DND-41 (cell line): Measurements from ENCODE around the gene PRLH.

Experiments
- ATAC-seq: fragments of 200-7000 bp; cut with Tn5 transposase; 3 replicates; pipeline ENCODE4 v1.9.1; 2021; ENCODE audit warnings: low read depth; ENCODE audit not compliant: insufficient read depth
- DNase-seq: peaks from one replicate; pipeline ENCODE4 v3.0.0-alpha.2; 2020
- H2AFZ ChIP-seq: 2 replicates; pipeline ENCODE4 v1.6.0; 2012; ENCODE audit warnings: low read depth, low read length
- H3K27ac ChIP-seq: 2 replicates; pipeline ENCODE4 v1.5.1; 2012; ENCODE audit warnings: low read length, inconsistent platforms
- H3K27me3 ChIP-seq: fragments of 200-600 bp; sonication (generic); 2 replicates; pipeline ENCODE4 v1.6.0; 2012; ENCODE audit warnings: low read length, mild to moderate bottlenecking, inconsistent platforms; ENCODE audit not compliant: insufficient read depth, poor library complexity
- H3K36me3 ChIP-seq: 2 replicates; pipeline ENCODE4 v1.5.1; 2012; ENCODE audit warnings: low read length, inconsistent platforms; ENCODE audit not compliant: insufficient read depth
- H3K4me1 ChIP-seq: 2 replicates; pipeline ENCODE4 v1.5.1; 2012; ENCODE audit warnings: mild to moderate bottlenecking, low read length; ENCODE audit not compliant: insufficient read depth
- H3K4me2 ChIP-seq: 2 replicates; pipeline ENCODE4 v1.6.0; 2012; ENCODE audit warnings: mild to moderate bottlenecking, moderate library complexity, low read length, inconsistent platforms; ENCODE audit not compliant: insufficient read depth
- H3K4me3 ChIP-seq, 2 experiments: fragments of 200-600 bp in 1 of 2; shearing (Covaris generic) in 1 of 2; 2 replicates each; pipeline ENCODE4 v1.5.1; 2012 to 2016; ENCODE audit warnings: inconsistent platforms in 2 of 2, low read length in 2 of 2, mild to moderate bottlenecking in 2 of 2, low read depth in 1 of 2, moderate library complexity in 1 of 2
- H3K79me2 ChIP-seq: 2 replicates; pipeline ENCODE4 v1.6.0; 2012; ENCODE audit warnings: low read length, inconsistent platforms; ENCODE audit not compliant: insufficient read depth
- H3K9ac ChIP-seq: 2 replicates; pipeline ENCODE4 v1.6.0; 2012; ENCODE audit warnings: low read depth, mild to moderate bottlenecking, inconsistent platforms, low read length, moderate library complexity
- H3K9me3 ChIP-seq: 2 replicates; pipeline ENCODE4 v1.5.1; 2012; ENCODE audit warnings: low read length, moderate library complexity, mild to moderate bottlenecking, inconsistent platforms; ENCODE audit not compliant: insufficient read depth, severe bottlenecking
- H4K20me1 ChIP-seq: 2 replicates; pipeline ENCODE4 v1.6.0; 2012; ENCODE audit warnings: low read length; ENCODE audit not compliant: insufficient read depth
- CTCF ChIP-seq: IDR thresholded peaks from 2 replicates; pipeline ENCODE4 v1.5.1; 2012; ENCODE audit warnings: borderline replicate concordance, low read length, moderate library complexity, mild to moderate bottlenecking; ENCODE audit not compliant: poor library complexity, severe bottlenecking; ENCODE audit errors: extremely low read depth
- EZH2 ChIP-seq: IDR thresholded peaks from 3 replicates; pipeline ENCODE4 v1.6.1; 2012; ENCODE audit warnings: borderline replicate concordance, low read depth, mild to moderate bottlenecking, moderate library complexity, low read length, inconsistent platforms; ENCODE audit not compliant: severe bottlenecking

PRLH gene

GRCh38 chr2:237574467-237574866 lies 8.1 kb downstream of the PRLH start:
- no peaks in the 10 kb centered on the region for H3K4me1 ChIP-seq

GRCh38 chr2:237574894-237575868 lies 8.8 kb downstream of the PRLH start:
- Histone ChIP-seq H2AFZ (no peak overlapping the region), H4K20me1 (no peaks in the 10 kb centered on the region), H3K27ac (no peak overlapping the region), H3K27me3 (no peaks in the 10 kb centered on the region), H3K79me2 (no peaks in the 10 kb centered on the region), H3K9me3 (no peaks in the 10 kb centered on the region), H3K4me2 (no peak overlapping the region), H3K9ac (no peak overlapping the region), H3K4me3 (no peak overlapping the region), H3K4me1 (no peaks in the 10 kb centered on the region), H3K36me3 (no peaks in the 10 kb centered on the region)
- no peak for TF ChIP-seq EZH2
- no peak for TF ChIP-seq CTCF
- ATAC-seq = no peak
- DNase-seq = no peak

More at GRCh38 chr2:237574467-237574866, 8.1 kb downstream of the PRLH start:
- Histone ChIP-seq H3K4me3 (no peak overlapping the region), H4K20me1 (no peaks in the 10 kb centered on the region), H3K79me2 (no peaks in the 10 kb centered on the region), H2AFZ (no peak overlapping the region), H3K9ac (no peak overlapping the region), H3K27ac (no peak overlapping the region), H3K4me2 (no peak overlapping the region), H3K36me3 (no peaks in the 10 kb centered on the region), H3K9me3 (no peaks in the 10 kb centered on the region), H3K27me3 (no peaks in the 10 kb centered on the region)
- TF ChIP-seq EZH2 (no peak), CTCF (no peak)
- ATAC-seq (no peak), DNase-seq (no peak)

- no peak for DNase-seq
- no peak overlapping the region for H3K27ac ChIP-seq
- no peak overlapping the region for H3K4me3 ChIP-seq
- no peak overlapping the region for H3K4me2 ChIP-seq
- no peaks in the 10 kb centered on the region for H3K36me3 ChIP-seq
- ATAC-seq = no peak
- TF ChIP-seq CTCF (no peak), EZH2 (no peak)
- H3K4me1 ChIP-seq = no peaks in the 10 kb centered on the region
- no peaks in the 10 kb centered on the region for H3K9me3 ChIP-seq
- no peaks in the 10 kb centered on the region for H3K79me2 ChIP-seq
- H3K27me3 ChIP-seq = no peaks in the 10 kb centered on the region
- no peak overlapping the region for H2AFZ ChIP-seq
- H3K9ac ChIP-seq = no peak overlapping the region
- H4K20me1 ChIP-seq = no peaks in the 10 kb centered on the region
Measured at GRCh38 chr2:237575869-237576862, 9.8 kb downstream of the PRLH start.
